ENCODE results near the gene STRA8.

Gene STRA8

GRCh38 chr7:135239263-135239662 is 5.6 kb downstream of the STRA8 start:
- DNase-seq = no peak

- no peak for DNase-seq
These were observed 6.8 kb downstream of the STRA8 start for GRCh38 chr7:135240441-135240840.

GRCh38 chr7:135242096-135242684 is 8.6 kb downstream of the STRA8 start:
- no peak for DNase-seq

GRCh38 chr7:135245226-135246190 is 11.9 kb downstream of the STRA8 start:
- DNase-seq = no peak

- no peak for DNase-seq
These were observed 12.7 kb downstream of the STRA8 start for GRCh38 chr7:135246191-135246825.

GRCh38 chr7:135247746-135248471 is 14.3 kb downstream of the STRA8 start:
- no peak for DNase-seq

- DNase-seq = no peak
These were observed 14.9 kb downstream of the STRA8 start for GRCh38 chr7:135248546-135248945.

- no peak for DNase-seq
These were observed 18.1 kb downstream of the STRA8 start for GRCh38 chr7:135251496-135252391.

- DNase-seq = peak; percentile 74
These were observed 20.5 kb downstream of the STRA8 start for GRCh38 chr7:135253851-135254771.

GRCh38 chr7:135257790-135258189 is 24.2 kb downstream of the STRA8 start:
- no peak for DNase-seq

GRCh38 chr7:135258585-135258984 is 24.9 kb downstream of the STRA8 start:
- no peak for DNase-seq

- DNase-seq = no peak
These were observed 26.1 kb downstream of the STRA8 start for GRCh38 chr7:135259702-135260101.

GRCh38 chr7:135260470-135260869 is 26.8 kb downstream of the STRA8 start:
- DNase-seq = no peak

GRCh38 chr7:135260930-135261721 is 27.5 kb downstream of the STRA8 start:
- DNase-seq = no peak

- DNase-seq = no peak
These were observed 29.1 kb downstream of the STRA8 start for GRCh38 chr7:135262623-135263320.

- DNase-seq = no peak
These were observed 29.8 kb downstream of the STRA8 start for GRCh38 chr7:135263321-135263970.

- no peak for DNase-seq
These were observed 32.0 kb downstream of the STRA8 start for GRCh38 chr7:135265637-135266036.

- DNase-seq = no peak
These were observed 36.3 kb downstream of the STRA8 start for GRCh38 chr7:135269921-135270320.

Measured in fibroblast of skin of right biceps (primary cell).